Hepatocyte (in vitro differentiated cells): ENCODE data around the gene TUB. TPM values are rescaled to one million over a fixed set of nuclear protein-coding genes. Genes with fewer than 3 reads are reported as not detected.

Source experiments
- DNase-seq: peaks from one replicate; pipeline ENCODE4 v3.0.0-alpha.2; 2016; ENCODE audit warnings: low spot score
- H2AFZ ChIP-seq: fragments of 200-600 bp; sonication (generic); 2 replicates; pipeline ENCODE4 v1.6.0; 2016; ENCODE audit warnings: antibody characterized with exemption, mild to moderate bottlenecking
- H3K27ac ChIP-seq: fragments of 200-600 bp; sonication (generic); 2 replicates; pipeline ENCODE4 v1.5.1; 2016; ENCODE audit warnings: mild to moderate bottlenecking
- H3K27me3 ChIP-seq: fragments of 200-600 bp; sonication (generic); 2 replicates; pipeline ENCODE4 v1.6.1; 2016
- H3K36me3 ChIP-seq: fragments of 200-600 bp; sonication (generic); replicated peaks from 2 replicates; pipeline ENCODE4 v1.5.1; 2016; ENCODE audit warnings: low read depth; ENCODE audit not compliant: insufficient read depth
- H3K4me1 ChIP-seq: fragments of 200-600 bp; sonication (generic); 2 replicates; pipeline ENCODE4 v1.5.1; 2016; ENCODE audit warnings: mild to moderate bottlenecking, moderate library complexity; ENCODE audit not compliant: insufficient read depth
- H3K4me2 ChIP-seq: fragments of 200-600 bp; sonication (generic); 2 replicates; pipeline ENCODE4 v1.6.0; 2016
- H3K4me3 ChIP-seq: fragments of 200-600 bp; sonication (generic); 2 replicates; pipeline ENCODE4 v1.5.1; 2016; ENCODE audit warnings: mild to moderate bottlenecking
- H3K79me2 ChIP-seq: fragments of 200-600 bp; sonication (generic); 2 replicates; pipeline ENCODE4 v1.6.0; 2017; ENCODE audit warnings: mild to moderate bottlenecking
- H3K9me2 ChIP-seq: fragments of 200-600 bp; sonication (generic); replicated peaks from 2 replicates; pipeline ENCODE4 v1.6.0; 2017; ENCODE audit warnings: mild to moderate bottlenecking; ENCODE audit not compliant: insufficient read depth
- H3K9me3 ChIP-seq: fragments of 200-600 bp; sonication (generic); 2 replicates; pipeline ENCODE4 v1.5.1; 2016; ENCODE audit warnings: low read depth, mild to moderate bottlenecking
- H4K20me1 ChIP-seq: fragments of 200-600 bp; sonication (generic); 2 replicates; pipeline ENCODE4 v1.6.0; 2016; ENCODE audit warnings: mild to moderate bottlenecking; ENCODE audit not compliant: insufficient read depth, poor library complexity, severe bottlenecking
- CTCF ChIP-seq: fragments of 200-600 bp; sonication (generic); IDR thresholded peaks from 2 replicates; pipeline ENCODE4 v1.5.1; 2016; ENCODE audit warnings: antibody characterized with exemption, mild to moderate bottlenecking; ENCODE audit not compliant: poor library complexity
- EZH2 ChIP-seq: fragments of 200-600 bp; sonication (generic); IDR thresholded peaks from 2 replicates; pipeline ENCODE4 v1.6.1; 2016; ENCODE audit warnings: antibody characterized with exemption, mild to moderate bottlenecking, borderline replicate concordance
- EZH2phosphoT487 ChIP-seq: fragments of 200-600 bp; sonication (generic); IDR thresholded peaks from one replicate; pipeline ENCODE4 v1.6.1; 2018; ENCODE audit warnings: antibody characterized with exemption, mild to moderate bottlenecking, low read depth, moderate library complexity; ENCODE audit not compliant: unreplicated experiment, severe bottlenecking
- WGBS: methylation state at CpG from one replicate; pipeline ENCODE4 v1.1.6; 2016; ENCODE audit warnings: low lambda C conversion rate; ENCODE audit errors: missing lambda C conversion rate; 5-methylcytosine and 5-hydroxymethylcytosine counted together
- polyA plus RNA-seq: library from polyadenylated mRNA; unstranded; fragments of >200 nt; fragmentation: Nextera tagmentation; extraction: Ambion mirVana; gene quantifications from 2 replicates; pipeline ENCODE4 v1.2.1, GENCODE V29; 2016
- total RNA-seq: library from RNA; depleted of rRNA; stranded (reverse); fragments of >200 nt; gene quantifications from 2 replicates; pipeline ENCODE4 v1.2.3, GENCODE V29; 2014

TUB gene
- total and polyA plus RNA-seq, 2 experiments from 2014 or later = 5.0 to 18.7 TPM

DNA sequence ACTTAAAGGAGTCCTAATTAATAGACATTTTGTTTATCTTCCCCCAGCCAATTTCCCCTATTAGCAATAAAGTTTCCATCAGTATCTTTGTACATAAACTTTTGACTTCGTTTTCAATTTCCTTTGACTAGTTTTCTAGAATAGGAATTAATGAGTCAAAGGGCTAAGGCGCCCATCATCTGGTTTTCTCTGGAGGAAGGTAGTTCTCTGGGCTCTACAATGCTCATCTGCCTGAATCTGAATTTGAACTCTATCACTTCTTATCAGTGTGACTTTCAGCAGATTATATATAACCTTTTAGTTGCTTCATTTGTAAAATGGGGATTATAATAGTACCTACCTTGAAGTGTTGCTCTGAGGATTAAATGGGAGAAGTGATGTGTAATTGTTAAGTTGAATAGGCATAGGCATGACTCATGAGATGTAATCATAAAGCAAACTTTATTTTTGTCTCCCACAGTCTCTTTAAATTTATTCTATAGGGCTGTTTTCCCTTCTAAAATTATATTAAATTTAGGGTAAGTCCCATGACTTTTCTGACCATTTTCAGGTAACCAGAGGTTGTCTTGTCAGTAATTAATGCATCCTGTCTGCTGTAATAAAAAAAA lies 5.8 kb upstream of the TUB start:
- H3K27ac ChIP-seq = no peak overlapping the region
- TF ChIP-seq EZH2phosphoT487 (no peak), EZH2 (no peak), CTCF (no peak)
- H3K79me2 ChIP-seq = no peaks in the 10 kb centered on the region
- H3K4me3 ChIP-seq = no peak overlapping the region
- 55% methylated on average over 2 of the region's 2 CpGs for WGBS
- H3K4me2 ChIP-seq = no peak overlapping the region
- DNase-seq = no peak
- no peaks in the 10 kb centered on the region for H3K36me3 ChIP-seq
- H3K27me3 ChIP-seq = peaks cover 8% of the 10 kb centered on the region
- H3K9me2 ChIP-seq = no peaks in the 10 kb centered on the region
- no peaks in the 10 kb centered on the region for H3K4me1 ChIP-seq
- no peak overlapping the region for H2AFZ ChIP-seq
- H3K9me3 ChIP-seq = no peaks in the 10 kb centered on the region
- H4K20me1 ChIP-seq = no peaks in the 10 kb centered on the region

GRCh38 chr11:8079111-8079675 lies 1.8 kb upstream of the TUB start:
- Histone ChIP-seq H3K4me2 (no peak overlapping the region), H4K20me1 (peaks cover 6% of the 10 kb centered on the region), H2AFZ (no peak overlapping the region), H3K4me3 (no peak overlapping the region), H3K36me3 (no peaks in the 10 kb centered on the region), H3K27ac (no peak overlapping the region), H3K9me3 (no peaks in the 10 kb centered on the region), H3K27me3 (peaks cover 1% of the 10 kb centered on the region), H3K79me2 (peaks cover 21% of the 10 kb centered on the region), H3K4me1 (peaks cover 19% of the 10 kb centered on the region), H3K9me2 (no peaks in the 10 kb centered on the region)
- 96% methylated on average over 4 of the region's 4 CpGs for WGBS
- DNase-seq = no peak
- TF ChIP-seq EZH2 (no peak), EZH2phosphoT487 (no peak), CTCF (no peak)

DNA sequence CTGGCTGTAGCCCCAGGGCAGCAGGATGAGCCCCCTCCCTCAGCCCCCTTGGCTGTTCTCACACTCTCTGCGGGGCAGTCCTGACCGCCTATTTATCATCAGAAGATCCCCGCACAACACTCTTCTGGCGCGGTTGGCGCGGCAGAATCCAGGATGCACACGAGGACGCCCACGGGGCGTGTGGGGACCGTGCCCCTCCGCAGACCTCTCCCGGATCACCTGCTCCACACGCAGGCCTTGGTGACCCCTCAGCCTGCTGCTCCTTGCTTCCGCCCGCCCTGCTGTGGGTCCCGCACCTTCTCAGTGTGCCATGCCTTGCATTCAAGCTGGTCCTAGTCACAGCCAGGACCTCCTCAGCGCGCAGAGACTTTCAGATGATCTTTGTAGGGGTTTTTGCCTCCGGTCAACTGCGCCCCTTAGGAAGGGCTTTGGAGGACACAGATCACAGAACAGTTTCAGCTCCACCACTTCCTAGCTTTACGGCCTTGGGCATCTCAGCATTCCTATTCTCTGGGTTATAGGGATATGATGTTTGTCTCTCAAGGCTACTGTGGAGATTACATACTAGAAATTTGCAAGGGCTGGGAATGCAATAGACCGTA lies 841 bp upstream of the TUB start:
- WGBS = 88% methylated on average over 24 of the region's 24 CpGs
- H2AFZ ChIP-seq = peak overlapping the region; percentile 94
- no peak for DNase-seq
- peaks cover 7% of the 10 kb centered on the region for H4K20me1 ChIP-seq
- peaks cover 31% of the 10 kb centered on the region for H3K79me2 ChIP-seq
- no peaks in the 10 kb centered on the region for H3K27me3 ChIP-seq
- no peak overlapping the region for H3K4me3 ChIP-seq
- no peaks in the 10 kb centered on the region for H3K36me3 ChIP-seq
- H3K27ac ChIP-seq = no peak overlapping the region
- TF ChIP-seq EZH2 (no peak), CTCF (no peak), EZH2phosphoT487 (no peak)
- H3K4me1 ChIP-seq = peaks cover 19% of the 10 kb centered on the region
- no peaks in the 10 kb centered on the region for H3K9me3 ChIP-seq
- H3K4me2 ChIP-seq = peak overlapping the region; percentile 97
- no peaks in the 10 kb centered on the region for H3K9me2 ChIP-seq
